NOMO-1 treated with dmso at 0.1 percent for 144 hours (cell line): ENCODE data around the gene TNXB.

Experiments used
- DNase-seq: peaks from one replicate; lab custom pipeline; 2025; ENCODE audit not compliant: unreplicated experiment; lab: John Stamatoyannopoulos, UW

The TNXB gene, protein sequence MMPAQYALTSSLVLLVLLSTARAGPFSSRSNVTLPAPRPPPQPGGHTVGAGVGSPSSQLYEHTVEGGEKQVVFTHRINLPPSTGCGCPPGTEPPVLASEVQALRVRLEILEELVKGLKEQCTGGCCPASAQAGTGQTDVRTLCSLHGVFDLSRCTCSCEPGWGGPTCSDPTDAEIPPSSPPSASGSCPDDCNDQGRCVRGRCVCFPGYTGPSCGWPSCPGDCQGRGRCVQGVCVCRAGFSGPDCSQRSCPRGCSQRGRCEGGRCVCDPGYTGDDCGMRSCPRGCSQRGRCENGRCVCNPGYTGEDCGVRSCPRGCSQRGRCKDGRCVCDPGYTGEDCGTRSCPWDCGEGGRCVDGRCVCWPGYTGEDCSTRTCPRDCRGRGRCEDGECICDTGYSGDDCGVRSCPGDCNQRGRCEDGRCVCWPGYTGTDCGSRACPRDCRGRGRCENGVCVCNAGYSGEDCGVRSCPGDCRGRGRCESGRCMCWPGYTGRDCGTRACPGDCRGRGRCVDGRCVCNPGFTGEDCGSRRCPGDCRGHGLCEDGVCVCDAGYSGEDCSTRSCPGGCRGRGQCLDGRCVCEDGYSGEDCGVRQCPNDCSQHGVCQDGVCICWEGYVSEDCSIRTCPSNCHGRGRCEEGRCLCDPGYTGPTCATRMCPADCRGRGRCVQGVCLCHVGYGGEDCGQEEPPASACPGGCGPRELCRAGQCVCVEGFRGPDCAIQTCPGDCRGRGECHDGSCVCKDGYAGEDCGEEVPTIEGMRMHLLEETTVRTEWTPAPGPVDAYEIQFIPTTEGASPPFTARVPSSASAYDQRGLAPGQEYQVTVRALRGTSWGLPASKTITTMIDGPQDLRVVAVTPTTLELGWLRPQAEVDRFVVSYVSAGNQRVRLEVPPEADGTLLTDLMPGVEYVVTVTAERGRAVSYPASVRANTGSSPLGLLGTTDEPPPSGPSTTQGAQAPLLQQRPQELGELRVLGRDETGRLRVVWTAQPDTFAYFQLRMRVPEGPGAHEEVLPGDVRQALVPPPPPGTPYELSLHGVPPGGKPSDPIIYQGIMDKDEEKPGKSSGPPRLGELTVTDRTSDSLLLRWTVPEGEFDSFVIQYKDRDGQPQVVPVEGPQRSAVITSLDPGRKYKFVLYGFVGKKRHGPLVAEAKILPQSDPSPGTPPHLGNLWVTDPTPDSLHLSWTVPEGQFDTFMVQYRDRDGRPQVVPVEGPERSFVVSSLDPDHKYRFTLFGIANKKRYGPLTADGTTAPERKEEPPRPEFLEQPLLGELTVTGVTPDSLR (N-terminal part only)

DNA sequence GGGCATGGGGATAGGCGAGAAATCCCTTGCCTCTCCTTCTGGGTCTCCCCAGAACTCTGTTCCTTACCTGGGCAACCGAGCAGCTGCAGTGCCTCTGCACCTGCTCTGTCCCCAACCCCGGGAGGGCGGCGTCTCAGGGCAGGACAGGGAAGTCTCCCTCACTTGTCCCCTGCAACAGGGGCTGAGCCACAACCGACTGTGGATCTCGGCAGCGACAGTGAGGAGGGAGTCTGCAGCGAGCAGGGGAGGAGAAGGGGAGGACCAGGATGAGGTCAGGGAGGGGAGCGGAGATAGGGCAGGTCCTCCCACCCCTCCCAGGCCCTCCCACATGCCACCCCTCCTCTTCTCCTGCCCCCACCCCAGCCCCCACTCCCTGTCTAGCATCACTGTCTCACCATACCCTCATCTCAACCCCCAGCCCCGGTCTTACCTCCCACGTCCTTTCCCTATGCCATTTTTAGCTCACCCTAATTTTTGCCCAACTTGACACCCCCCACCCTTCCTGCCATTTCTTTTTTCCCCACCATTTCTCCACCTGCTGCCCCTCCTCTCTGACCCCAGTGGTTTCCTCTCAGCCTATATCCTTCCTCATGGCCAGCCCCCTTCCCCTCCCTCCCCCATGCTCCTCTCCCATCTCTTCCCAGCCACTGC lies at the start of gene TNXB:
TSS of gene TNXB (minus strand) at position 225 of the 651 bp plus-strand sequence. CDS start 11,140 bp downstream, outside the sequence.
- no peak for DNase-seq

DNA sequence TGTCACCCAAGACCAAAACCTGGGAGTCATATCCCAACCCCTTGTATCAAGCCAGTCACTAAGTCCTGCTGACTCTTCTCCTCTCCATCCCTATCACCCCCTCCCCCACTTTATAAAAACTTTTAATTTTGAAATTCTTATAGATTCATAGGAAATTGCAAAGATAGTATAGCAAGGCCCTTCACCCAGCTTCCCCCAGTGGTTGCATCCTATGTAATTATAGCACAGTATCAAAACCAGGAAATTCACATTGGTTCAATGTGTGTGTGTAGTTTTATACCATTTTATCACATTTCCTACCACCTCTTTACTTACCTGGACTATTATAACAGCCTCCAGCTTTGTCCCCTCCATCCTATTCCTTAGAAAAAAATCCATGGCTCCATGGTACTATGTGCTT lies 48.9 kb upstream of the TNXB start:
- DNase-seq: no peak

DNA sequence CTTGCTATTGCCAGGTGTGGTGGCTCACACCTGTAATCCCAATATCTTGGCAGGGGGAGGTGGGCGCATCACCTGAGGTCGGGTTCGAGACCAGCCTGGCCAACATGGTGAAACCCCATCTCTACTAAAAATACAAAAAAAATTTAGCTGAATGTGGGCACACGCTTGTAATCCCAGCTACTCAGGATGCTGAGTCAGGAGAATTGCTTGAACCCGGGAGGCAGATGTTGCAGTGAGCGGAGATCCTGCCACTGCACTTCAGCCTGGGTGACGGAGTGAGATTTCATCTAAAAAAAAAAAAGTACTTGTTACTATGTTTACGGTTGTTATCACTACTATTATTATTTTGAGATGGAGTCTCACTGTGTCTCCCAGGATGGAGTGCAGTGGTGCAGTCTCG lies 47.8 kb upstream of the TNXB start:
- no peak for DNase-seq

DNA sequence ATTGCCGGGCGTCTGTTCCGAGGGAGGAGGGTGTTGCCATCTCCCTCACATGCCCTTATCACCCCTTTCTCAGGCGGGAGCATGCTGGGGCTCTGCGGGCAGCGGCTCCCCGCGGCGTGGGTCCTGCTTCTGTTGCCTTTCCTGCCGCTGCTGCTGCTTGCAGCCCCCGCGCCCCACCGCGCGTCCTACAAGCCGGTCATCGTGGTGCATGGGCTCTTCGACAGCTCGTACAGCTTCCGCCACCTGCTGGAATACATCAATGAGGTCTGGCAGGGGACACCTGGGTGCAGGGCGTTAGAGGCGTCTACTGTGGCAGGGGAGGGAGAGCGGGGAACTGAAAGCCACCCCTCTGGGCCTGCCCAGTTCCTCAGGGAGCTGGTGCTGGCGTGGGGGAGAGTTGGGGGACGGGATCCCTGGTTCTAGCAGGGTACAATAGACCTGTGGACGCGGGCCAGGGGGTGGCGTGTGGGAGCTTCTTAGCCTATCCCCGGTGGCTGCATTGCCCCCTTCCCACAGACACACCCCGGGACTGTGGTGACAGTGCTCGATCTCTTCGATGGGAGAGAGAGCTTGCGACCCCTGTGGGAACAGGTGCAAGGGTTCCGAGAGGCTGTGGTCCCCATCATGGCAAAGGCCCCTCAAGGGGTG lies 45.5 kb upstream of the TNXB start:
- peak; percentile 1 for DNase-seq

DNA sequence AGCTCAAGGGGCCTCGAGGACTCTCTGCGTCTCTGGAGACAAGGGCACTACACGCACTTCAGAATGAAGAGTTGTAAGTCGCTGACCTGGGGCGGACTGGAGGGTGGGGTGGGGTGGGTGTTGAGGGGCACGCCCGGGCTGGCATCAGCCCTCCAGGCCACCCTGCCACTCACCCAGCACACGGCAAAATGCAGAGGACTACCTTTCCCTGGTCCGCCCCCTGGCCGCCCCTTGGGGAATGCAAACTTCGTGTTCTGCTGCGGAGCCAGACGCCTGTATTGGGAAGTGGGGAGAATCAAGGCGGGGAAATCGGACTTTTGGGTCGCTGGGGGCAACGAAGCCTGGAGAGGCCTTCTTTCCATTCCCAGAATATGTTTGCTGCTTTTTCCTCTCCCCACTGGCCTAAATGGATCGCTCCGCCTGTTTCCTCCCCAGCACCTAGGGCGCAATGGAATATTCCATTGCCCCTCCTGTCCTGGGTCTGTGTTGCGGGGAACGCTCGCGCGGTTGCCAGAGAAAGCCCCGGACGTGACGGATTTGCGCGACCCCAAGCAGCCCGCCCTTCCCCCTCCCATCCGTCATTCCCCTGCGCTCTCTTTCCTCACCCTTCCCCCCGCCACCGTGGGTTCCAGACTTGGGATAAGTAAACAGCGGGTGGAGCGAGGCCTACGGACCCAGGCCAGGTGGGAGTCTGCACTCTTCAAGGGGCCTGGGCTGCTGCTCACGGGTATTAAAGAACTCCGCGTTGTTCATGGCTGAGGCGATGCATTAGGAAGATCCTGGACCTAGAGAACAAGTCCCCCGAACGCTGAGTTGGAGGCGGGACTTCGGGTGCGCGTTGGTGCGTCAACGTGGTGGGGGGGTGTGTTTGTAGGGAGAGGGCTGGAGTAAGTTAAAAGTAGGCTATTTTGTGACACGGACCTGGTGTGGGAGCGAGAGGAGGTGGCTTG lies 44.7 kb upstream of the TNXB start, which contains the start of gene PPT2:
TSS of gene PPT2 (plus strand) at position 578 of the 950 bp plus-strand sequence. CDS start 454 bp downstream, outside the sequence.
- DNase-seq: peak; percentile 67

DNA sequence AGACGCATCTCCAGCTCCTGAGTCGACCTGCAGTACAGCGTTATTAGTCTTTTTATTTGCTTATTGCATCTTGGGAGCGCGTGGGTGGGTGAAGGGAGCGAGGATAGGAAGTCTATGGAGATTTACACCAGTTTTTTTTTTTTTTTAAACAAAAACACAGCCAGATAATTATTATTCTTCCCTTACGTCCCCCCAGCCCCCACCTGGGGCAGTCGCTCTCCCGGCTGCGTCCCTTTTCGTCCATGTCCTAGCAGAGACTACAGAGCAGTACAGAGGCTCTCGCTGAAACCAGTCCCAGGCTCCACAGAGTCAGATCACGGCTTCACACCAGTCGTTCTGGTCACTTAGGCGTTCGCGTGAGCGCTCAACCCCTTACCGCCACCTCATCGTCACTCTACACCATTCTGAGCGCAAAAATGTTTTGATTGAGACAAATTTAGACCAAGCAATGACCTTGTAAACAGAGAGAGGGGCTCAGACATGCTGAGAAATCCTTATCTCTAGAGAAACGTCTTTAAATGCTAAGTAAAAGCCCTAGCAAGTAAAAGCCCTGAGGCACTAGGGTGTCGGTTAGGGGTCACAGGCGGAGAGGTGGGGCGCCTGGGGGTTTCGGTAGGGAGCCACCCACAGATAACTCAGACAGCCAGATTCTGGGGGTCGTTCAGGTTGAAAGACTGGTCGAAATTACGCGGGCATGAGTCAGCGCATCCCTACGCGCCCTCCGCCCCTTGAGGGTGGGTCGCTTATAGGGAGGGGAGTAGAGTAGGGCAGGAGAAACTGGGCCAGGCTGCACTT lies 43.8 kb upstream of the TNXB start:
- DNase-seq: no peak

DNA sequence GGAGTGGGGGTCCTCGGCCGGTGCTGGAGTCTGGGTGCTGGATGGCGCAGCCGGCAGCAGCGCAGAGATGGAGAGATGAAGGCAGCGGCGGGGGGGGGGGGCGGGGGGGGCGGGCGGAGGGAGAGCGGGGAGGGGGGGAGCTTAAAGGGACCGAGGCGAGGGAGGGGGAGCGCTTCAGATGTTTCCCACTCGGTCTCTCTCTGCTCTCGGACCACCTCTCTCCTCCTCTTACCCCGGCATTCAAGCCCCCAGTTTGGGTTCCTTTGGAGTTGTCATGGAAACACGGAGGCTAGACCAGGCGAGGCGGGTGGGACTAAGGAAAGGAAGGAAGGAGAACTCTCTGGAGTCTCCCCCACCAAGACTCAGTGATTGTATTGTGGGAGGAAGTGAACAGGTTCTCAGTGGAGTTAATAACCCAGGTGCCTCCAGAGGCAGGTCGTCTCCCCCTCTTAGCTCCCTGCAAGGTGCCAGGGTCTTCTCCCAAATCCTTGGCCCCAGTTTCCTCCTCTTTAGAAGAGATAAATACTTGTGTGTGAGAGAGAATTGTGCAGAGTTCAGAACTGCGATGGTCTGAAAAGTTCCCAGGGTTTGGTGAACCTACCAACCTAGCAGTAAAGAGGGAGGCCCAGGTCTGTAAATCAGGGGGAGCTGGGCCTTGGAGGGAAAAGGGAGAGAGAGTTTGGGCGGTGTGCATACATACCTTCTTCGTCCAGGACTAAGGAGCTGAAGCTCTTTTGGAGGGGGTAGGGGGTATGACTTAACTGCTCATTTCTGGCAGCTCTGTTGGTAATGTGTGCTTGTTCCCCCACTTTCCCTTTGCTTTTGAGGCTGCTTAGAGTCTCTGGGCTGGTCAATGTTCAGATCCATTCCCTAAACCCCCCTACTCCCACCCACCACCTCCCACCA lies 43.0 kb upstream of the TNXB start, which contains the start of gene PRRT1:
TSS of gene PRRT1 (minus strand) at position 77 of the 906 bp plus-strand sequence. CDS start 112 bp downstream, outside the sequence.
- no peak for DNase-seq

DNA sequence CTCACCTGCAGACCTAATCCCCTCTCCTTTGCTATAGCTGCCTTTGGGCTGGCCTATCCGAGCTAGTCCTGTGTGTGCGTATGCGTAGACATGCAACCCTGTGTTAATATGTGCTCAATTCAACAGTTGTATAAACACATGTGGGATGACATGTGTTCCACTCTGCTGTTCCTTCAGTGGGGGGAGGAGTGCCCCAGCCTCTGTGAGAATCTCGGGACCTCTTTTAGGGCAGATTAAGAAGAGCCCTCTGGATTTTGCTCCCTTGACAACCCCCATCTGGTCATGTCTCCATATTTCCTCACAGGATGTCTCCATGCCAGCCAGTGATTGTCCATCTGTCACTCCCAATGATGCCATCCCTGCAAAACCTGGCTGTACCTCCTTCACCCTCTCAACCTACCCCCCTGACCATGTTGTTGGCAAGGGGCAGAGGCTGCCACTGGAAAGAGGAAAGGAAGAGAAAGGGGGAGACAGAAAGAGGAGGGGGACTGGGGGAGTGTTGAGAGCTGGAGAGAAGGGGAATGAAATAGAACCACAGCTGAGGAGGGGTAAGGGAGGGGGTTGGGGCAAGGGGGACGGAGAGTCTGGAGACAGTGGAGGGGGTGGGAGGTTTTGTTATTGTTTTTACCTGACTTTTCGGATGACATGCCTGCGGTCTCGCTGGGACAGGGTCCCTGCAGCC lies 42.2 kb upstream of the TNXB start:
- no peak for DNase-seq

DNA sequence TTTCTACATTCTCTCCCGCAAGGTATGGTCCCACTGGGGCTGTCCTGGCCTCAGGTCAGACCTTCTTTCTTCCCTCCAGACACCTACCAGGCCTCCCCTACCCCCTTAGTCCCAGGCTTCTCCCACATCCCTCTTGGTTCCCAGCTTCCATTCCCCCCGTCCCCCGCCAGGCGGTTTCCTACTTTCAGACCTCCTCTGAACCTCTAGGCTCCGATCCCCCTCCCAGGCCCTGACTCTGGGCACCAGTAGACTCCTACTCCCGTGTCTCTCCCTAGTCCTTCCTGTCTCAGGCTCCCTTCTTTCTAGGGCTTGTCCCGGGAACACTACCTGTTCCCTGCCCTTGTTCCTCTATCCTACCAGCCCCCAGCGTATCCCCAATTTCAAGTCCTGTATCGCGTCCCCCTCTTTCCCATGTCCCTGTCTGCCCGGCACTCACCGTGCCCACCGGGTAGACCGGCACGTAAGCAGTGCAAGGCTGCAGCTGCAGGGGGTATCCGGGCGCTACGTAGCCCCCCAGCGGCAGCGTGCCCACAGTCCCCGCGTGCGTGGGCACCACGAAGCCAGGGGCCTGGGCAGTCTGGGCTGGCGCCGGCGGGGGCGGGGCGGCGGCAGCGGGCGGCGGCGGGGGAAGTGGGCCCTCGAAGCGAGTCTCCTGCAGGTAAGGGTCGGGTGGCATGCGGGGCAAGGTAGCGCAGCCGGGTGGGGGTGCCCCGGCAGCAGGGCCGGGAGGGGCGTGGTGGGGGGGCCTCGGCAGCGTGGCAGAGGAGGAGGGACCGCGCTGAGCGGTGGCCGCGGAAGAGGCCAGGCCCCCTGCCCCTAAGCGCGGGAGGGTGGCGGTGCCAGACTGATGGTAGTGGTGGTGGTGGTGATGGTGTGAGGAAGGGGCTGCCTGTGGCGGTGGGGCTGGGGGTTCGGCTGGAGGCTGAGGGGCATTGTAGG lies 41.1 kb upstream of the TNXB start:
- DNase-seq: no peak

DNA sequence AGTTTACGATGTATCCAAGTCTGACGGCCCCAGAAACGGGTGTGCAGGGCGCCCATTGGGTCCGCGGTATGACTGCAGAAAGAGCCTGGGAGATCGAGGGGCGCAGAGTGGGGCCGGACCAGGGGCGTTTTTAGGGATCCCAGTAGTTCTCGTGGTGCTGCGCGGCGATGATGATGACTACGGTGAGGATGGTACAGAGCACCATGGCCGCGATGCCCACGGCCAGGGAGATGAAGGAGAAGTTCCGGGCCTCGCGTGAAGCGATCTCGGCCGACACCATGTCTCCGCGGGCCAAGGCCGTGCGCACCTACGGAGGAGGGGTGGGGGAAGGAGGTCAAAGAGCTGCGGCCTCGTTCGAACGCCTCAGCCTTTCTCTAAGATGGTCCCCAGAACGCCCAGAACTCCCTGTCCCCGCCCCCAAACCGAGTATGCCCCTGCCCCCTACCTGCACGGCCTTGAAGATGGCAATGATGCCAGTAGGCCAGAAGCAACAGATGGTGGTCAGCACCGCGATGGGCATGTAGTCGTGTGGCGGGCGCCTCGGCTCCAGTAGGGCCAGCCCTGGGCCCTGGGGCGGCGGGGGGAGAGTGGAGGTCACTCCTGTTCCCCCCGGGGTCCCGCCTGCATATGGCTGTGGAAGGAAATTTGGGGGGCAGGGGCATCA lies 40.1 kb upstream of the TNXB start:
- DNase-seq: no peak

DNA sequence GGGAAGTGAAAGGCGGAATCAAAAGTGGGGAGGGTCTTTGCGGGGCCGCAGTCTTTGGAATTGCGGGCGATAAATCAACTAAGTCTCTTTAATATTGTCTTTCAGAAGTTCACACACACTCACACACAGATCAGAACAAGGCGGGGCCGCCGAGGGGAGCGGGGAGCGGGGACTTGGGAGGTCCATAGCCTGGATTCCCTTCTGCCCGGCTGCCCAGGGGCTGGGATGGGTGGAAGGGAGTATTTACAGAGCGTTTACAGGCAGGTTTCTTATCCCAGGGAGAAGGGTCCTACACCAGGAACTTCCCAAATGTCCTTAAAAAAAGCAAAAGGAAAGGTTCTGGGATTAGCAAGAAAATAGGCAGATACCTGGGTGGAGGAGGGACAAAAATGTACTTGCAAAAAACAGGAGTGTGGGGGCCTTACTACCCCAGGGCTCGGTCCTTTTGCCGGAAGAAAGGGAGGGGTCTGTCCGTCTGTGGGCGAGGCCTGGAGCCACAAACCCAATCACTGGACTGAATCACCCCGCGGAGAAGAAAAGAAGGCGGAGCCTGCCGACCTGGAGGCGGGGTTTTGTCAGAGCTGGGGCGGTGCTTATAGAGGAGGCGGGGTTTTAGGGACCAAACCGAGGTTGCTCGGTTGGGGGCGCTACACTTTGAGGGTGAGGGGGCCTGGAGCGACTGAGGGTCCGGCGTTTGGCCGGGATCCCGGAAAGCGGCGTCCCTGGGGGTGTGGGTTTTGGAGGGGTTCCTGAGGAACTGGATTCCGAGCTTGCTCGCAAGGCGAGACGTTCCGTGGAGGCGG lies 39.4 kb upstream of the TNXB start:
- no peak for DNase-seq

DNA sequence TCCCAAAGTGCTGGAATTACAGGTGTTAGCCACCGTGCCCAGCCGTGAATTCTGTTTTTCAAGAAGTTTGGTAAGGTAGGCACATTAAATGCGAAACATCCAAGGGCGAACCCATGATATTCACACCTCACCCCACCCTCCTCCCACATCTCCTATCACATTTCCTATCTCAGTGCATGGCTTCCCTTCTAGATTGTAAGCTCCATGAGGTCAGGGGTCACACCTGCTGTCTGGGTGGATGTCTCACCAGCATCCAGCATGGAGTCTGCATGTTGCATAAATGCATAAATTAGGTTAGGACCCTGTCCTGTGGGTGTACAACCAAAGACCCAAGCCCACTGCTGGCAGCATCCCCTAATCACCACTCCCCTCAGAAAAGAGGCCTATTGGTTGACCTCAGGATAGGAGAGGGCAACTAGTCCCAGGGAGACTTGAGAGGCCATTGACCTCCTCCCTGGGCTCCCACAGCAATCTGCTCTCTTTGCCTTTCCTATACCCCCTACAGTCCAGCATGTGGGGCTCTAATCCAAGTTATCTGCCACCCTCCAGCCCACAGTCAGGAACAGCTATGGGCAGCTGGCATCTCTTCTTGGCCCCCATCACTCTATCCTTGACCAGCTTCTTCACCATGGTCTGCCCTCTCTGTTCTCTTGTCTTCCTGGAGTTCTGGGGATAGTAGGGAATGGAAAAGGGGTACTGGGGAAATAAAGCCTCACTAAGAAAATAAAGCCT lies 38.4 kb upstream of the TNXB start:
- no peak for DNase-seq

DNA sequence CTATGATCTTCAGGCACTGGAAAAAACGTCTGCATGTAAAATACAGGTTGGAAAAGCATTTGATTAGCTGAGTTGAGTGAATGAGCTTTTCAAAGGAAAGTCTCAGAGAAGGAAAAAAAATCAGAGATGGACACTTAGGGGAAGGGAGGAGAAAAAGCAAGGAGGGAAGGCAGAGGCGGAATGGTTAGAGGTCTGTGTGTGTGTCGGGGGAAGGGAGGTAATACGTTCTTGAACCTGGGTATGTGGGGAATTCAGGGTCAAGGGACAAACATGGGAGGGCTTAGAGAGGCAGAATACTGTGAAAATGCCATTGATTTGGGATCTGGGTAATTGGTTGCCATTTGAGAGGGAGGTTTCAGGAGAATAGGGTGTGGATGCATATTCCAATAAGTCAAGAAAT lies 37.5 kb upstream of the TNXB start:
- DNase-seq: no peak
